T-helper 9 cell (primary cell): ENCODE results near the gene RASGRP2.
"Not testable (repeated sequence)": the region's sequence is repeated elsewhere in the genome, so short reads cannot be mapped to it uniquely, and the experiment has no call there.

Experiments used
- DNase-seq: peaks from one replicate; pipeline ENCODE4 v3.0.0-alpha.2; 2020

Gene RASGRP2

DNA sequence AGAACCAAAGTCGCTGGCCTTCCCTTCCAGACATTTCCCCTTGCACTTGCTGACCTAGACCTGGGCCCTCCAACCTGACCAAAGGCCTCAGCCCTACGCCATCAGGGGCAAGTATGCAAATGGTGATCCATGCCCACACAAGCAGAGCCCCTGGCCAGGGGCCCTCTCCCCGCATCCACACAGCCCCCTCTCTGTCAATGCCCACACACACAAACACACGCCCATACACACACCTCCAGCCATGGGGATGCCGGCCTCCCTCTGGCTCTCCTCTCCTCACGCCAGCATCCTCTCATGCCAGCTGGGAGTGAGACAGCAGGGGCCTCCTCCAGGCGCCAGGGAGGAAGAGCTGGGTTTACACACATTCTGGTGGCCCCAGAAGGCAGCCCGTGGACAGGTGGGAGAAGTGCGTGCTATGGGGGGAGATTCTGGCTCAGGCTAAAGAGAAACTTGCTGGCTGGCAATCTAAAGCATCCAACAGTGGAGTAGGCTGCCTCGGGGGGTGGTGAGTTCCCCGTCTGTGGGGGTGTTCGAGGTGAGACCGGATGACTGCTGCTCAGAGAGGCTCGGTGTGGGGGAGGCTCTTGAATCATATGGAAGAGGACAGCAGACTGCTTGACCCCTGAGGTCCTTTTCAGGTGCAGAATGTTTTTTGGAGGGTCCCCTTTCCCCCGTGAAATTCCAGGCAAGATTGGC is 25.7 kb downstream of the RASGRP2 start:
- DNase-seq, result no peak

DNA sequence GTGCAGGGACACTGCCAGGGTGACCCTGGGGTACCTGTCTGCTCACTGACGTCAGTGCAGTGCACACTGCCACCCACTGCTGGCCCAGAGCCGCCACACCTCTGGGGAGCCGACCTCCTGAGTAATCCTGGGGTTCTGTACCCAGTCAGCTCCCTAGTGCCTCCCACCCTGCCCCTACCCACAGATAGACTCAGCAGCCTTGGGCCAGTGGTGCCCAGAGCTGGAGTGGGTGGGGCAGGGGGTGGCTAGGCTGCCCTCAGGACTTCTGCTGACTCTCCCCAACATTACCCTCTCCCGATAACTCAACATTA is 26.7 kb downstream of the RASGRP2 start:
- DNase-seq, result no peak

DNA sequence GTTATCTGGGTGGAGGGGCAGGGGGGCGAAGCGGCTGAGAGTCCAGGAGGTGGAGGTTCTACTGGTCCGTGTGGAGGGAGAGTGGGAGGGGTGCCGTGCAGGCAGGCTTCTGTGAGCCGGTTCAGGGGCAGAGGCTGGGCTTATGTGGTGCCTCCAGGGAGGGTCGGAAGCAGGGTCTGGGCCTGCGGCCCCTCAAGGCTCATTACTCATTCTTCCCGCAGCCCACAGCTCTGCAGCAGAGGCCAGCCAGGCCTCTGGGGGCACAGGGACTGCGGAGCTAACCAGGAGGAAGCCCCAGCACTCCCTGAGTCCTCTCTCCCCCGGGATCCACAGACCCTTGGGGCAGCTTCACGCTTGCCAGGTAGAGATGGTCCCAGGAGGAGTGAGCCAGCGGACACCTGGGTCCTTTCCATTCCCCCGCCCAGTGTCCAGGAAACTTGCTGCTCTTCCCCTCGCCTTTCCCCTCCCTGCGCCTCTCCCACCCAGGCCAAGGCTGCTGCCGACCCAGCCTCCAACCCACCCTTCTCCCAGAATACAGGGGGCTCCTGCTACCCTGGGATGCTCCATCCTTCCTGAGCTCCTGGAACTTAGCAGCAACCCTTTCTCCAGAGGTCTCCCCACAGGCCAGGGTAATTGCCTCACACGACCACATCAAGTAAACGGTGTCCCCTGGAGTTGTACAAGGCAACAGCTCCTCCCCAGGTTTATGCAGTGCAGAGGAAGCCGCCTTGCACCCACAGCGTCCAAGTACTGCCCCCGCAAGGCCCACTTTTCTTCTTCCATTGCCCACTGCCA is 27.3 kb downstream of the RASGRP2 start:
- DNase-seq, result no peak

DNA sequence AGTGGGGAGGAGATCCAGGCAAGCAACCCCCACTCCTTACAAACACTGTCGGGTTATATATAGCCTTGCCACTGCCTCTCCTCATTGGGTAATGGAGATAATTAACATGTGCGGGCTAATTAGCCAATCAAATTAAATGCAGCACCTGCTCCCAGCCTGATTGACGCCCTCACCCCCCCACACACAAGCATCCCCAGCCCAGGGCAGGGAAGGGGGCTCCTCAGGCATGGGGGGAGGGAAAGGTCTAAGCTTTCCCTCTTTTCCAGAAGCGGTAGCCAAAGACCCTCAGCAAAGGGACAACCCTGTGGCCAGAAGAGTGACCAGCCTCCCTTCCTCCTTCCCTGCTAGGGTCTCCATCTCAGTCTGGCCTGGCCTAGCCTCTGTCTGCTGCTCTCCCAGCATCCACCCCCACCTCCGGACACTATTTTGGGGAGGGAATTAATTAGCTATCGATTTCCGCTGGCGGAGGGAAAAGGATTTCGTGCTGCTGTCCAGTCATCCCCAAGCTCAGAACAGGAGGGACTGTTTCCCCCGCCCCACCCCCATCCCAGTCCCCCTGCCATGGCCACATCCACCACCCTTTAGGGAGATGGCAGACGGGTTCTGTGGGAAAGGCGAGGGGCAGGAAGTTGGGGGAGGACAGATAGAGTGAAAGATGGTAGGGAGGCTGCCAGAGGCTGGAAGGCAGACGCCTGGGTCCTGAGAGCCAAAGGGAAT is 28.0 kb downstream of the RASGRP2 start:
- no peak for DNase-seq

DNA sequence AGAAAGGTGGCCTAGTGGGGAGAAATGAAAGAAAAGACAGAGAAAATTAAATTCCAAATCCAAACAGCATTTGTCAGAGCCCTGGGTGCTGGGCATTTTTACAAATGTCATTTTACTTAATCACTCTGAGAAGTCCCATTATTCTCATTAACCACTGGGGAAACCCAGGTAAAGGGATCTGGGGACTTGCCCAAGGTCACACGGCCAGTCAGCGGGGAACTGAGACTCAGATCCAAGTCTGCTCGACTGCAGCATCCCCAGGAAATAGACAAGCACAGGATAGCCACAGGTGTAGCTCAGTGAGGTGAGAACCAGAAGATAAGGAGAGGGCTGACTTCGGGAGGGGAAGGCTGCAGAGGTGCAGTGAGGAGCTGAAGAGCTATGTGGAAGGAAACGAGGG is 28.8 kb downstream of the RASGRP2 start:
- DNase-seq, result no peak

DNA sequence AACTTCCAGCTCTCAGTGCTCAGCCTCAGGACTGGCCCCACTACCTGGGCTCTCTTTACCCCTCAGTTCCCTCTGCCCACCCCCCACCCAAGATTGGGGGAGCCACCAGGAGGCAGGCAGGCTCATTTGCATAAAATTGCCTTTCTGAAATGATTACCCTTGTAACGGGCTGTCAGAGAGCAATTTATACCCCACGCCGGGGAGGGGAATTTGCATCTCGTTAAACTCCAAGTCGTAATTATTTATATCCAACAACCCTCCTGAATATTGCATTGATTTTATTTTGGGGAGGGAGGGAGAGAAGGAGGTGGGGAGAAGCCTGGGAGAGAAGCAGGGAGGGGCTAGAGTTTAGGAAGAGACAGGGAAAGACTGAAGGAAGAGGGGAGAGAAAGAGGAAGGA is 29.3 kb downstream of the RASGRP2 start:
- DNase-seq, result no peak

DNA sequence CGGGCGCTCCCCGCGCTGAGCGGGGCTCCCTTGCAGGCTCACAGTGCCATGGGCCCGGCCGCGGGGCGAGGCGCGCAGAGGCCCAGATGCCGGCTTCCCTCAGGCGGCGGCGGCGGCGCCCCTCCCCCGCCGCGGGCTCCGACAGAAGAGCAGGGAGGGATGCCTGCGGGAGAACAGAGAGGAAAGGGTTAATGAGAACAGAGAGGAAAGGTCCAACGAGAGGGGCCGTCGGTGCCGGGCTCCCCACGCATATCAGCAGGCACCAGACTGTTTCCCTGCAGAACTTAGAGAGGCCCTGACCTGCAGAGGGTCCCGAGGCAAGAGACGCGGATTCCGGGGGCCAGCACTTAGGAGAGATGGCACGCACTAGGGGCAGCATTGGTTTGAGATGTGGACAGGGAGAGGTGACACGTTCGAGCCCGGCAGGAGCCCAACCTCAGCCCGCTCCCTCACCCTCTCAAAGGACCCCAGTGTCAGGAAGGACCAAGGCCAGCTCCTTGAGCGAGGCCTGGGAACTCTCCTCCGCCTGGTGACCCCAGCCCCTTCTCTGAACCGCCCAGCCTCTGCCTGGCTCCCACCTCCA is 30.1 kb downstream of the RASGRP2 start:
- no peak for DNase-seq

DNA sequence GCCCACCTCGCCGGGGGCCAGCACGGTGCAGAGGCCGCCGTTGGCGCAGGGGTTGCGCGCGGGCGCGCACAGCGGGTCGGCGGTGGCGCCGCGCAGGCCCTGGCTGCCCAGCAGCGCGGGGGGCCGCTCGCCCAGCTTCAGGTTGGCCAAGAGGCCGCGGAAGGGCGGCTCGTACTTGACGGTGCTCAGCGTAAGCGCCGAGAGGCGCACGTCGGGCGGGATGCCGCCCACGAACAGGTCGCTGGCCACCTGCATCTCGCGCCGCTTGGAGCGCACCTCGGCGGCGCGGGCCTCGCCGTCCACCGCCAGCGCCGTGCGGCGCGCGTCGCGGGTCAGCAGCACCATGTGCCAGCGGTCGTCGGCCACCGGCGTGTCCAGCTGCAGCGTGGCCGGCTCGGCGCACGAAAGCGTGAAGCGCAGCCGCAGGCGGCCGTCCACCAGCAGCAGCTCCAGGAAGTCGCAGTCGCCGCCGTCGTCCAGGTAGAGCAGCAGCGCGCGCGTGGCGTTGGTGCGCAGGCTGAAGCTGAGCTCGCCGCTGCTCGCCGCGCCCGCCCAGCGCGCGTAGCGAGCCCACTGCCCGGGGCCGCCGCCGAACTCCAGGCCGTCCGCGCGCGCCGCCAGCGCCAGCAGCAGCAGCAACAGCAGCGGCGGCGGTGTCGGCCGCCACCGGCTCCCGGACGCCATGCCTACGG is 30.8 kb downstream of the RASGRP2 start:
- no peak for DNase-seq

DNA sequence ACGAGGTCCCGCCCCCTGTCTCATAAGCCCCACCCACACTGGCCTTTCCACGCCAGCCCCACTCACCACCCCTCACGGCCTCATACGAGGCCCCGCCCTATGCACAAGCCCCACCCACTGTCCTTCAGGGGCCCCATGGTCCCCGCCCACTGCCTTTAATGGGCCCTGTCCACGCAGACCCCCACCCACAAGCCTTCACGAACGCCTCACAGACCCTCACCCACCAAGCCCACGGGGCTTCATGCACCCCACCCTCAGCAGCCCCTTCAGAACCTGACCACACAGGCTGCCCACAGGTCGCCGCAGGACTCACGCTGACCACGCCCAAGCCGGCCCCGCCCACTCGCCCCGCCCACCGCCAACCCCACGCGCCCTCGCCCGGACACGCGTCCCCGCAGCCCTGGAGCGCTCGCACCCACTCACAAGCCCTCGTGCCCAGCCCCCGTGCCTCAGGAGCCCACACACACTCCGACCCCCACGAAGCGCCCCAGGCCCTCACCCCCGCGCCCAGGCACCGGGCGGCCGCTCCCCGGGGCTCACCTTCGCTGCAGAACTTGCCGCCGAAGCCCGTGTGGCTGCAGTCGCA is 31.4 kb downstream of the RASGRP2 start:
- DNase-seq, result no peak

DNA sequence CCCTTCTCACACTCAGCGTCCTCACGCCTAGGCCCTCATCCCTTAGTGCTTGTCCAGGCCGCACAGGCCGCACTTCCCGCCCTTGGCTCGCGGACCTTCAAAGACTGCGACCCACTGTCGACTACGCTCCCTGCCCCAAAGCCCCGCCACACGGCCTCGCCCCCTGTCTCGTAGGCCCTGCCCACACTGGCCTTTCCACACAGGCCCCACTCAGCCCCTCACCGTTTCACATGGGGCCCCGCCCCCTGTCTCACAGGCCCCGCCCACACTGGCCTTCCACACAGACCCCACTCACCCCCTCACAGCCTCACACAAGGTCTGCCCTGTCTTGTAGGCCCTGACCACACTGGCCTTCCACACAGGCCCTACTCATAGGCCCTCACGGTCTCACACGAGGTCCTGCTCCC is 32.0 kb downstream of the RASGRP2 start:
- no peak for DNase-seq

DNA sequence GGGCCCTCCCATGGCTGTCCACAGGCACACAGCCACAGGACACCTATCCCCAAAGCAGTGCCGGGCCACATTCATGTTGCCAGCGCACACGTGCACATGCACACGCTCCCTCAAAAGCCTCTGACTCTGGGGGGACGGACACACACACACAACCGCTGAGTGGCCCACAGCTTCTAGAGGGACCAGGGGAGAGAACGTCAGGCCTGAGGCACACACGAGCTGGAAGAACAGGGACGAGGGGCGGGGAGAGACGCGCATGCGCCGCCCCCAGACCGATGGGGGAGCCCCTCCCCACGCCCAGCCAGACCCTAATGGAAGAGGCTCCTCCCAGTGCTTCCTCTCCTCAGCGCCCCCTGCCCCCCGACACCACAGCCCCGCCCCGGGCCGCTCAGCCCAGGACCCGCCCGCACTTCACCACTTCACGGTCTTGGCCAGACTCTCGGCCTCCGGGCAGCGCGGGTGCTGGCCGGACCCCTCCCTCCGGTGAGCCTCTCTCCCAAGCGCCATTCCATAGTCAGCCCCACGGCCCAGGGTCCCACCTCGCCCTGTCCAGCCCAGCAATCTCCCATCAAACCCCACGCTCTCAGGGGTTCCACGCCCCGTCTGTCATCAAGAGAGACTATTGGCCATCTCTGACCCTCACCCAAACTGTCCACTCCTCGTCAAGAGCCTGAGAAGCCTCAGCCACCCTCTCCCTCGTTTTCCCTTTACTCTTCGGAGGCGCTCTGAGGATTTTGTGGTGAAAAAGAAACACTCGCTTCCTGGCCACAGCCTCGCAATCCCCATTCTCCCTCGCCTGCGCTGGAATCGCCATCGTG is 32.6 kb downstream of the RASGRP2 start:
- no peak for DNase-seq

DNA sequence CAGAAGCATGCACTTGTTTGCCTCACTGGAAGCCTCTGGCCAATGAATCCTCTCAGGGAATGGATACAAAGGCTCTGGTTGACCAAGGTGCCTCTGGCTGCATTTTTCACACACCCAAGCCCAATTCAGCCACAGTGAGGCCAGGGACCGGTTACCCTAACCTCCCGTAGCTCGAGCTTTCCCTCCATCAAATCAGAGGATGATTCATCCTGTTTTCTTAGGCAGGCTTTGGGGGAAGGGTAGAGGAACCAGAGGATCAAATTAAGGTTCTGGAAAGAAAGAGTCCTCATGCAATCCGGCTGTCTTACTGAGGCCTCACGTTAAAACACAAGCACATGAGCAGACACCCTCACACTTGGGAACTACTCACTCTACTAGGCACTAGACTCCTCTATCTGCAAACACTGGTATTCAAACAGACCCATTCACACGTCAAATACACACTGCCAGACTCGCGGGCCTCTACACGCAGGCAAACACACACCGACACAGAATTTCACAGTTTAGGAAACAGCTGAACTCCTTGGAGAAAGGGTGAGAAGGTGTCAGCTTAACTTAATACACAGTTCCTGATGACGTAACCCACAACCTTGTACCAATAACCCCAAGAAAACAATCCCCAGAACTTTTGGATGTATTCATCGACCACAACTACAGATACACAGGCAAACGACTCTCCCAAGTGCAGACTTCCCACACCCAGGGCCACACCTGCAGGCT is 33.4 kb downstream of the RASGRP2 start:
- DNase-seq, result no peak

DNA sequence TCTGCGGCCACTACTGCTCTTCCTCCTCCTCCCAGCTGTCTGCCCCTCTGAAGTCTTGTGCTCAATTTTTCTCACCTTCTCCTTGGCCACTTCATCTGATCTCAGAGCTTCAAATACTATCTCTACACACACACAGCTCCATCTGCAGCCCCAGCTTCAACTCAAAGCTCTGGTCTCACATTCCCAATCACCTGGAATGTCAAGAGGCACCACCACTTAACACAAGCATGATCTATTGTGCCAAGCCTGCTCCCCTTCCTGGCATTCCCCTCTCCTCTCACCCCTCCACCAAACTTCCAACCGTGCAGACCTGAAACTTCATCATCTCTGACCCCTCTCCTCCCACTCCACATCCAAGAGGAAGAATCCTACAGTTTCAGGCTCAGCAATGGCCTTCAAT is 38.4 kb downstream of the RASGRP2 start:
- no peak for DNase-seq

DNA sequence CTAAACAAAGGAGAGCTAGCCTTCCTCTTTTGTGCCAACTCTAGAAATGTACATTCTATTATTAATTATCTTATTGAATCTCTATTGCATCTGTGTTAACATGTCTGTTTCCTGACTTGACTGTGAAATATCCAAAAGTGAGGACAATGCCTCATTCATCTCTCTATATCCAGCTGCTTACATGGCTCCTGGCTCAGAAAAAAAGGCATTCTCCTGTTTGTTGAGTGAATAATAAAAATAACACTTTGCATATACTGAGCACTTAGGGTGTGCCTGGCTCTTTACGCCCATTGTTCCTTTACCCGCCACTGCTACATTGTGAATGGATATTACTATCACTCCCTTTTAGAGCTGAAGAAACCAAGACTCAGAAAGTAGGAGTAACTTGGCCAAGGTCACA is 40.9 kb downstream of the RASGRP2 start:
- DNase-seq, result no peak

DNA sequence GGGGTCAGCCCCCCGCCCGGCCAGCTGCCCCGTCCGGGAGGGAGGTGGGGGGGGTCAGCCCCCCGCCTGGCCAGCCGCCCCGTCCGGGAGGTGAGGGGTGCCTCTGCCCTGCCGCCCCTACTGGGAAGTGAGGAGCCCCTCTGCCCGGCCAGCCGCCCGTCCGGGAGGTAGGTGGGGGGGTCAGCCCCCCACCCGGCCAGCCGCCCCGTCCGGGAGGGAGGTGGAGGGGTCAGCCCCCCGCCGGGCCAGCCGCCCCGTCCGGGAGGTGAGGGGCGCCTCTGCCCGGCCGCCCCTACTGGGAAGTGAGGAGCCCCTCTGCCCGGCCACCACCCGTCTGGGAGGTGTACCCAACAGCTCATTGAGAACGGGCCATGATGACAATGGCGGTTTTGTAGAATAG is 42.0 kb downstream of the RASGRP2 start:
- not testable (repeated sequence) for DNase-seq

DNA sequence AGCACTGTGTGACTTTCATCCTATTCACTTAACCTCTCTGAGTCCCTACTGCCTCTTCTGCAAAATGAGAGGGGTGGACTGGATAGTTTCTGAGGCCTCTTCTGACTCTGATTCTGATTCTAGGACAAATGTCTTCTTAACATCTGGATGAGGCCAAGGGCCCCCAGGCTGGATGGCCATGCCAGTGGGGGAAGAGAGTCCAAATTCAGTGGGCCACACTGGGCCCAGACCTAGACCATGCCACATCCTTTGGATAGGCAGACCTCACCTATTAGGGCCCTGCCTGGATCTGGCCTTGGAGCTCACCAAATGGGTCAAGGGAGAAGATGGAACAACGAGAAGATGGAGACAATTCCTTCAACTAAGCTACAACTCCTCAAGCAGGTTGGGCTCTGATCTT is 45.5 kb downstream of the RASGRP2 start:
- DNase-seq, result no peak

DNA sequence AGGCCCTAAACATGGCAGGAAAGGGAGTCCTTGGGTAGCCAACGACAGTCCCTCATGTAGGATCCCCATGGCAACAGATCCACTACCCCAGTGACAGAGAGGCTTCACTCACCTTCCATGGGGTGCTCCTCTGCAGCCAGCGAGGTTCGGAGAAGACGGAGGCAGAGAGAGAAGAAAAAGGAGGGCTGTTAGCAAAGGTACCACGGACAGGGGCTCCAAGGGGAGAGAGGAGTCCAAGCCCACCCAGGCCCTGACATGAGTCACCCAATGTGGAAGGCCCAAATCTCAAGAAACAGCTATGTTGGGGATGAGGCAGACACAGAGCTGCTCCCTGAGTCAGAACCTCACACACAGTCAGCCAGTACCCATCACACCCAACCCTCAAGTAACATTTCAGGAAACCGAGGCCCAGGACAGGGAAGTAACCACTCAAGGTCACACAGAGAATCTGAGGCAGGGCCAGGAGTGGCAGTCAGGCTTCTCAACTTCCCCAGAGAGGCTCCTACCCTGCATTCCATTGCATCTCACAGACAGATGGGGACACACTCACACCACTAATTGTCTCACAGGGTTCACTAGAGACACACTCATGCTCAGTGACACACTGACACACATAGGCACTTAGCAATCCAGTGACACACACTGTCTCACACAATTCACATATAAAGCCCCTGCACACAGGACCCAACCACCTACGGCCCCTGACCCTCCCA is 46.1 kb downstream of the RASGRP2 start:
- no peak for DNase-seq

DNA sequence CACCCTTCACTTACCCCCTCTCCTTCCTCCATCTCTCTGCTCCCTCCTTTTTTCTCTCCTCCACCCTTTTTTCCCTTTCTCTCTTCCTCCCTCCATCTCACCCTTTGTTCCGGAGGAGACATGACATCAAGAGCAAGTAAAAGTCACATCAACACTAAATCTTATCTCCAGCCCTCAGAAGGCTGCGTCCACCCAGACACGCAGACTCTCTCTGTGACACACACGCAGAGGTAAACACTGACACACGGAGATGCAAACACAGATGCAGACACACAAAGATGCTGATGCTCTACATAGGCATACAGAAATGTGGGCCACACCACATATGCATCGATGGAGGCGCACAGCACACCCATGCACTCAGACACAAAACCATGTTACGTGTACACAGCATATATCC is 47.9 kb downstream of the RASGRP2 start:
- no peak for DNase-seq

DNA sequence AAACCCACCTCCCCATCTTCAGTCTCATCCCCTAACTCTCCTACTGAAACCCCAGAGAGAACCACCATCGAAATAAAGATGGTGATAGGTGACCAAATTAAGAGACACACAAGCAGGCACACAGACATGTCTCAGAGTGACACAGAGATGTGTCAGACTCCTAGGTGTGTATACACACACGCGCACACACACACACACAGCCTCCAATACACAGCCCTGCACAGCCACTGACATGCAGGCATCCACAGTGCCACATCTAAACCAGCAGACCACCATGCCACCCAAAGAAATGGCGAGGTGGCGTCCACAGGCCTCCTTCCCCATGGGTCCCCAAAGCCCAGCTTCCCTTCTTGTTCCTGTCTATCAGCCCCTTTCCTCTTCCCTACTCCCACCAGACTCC is 48.4 kb downstream of the RASGRP2 start:
- no peak for DNase-seq

DNA sequence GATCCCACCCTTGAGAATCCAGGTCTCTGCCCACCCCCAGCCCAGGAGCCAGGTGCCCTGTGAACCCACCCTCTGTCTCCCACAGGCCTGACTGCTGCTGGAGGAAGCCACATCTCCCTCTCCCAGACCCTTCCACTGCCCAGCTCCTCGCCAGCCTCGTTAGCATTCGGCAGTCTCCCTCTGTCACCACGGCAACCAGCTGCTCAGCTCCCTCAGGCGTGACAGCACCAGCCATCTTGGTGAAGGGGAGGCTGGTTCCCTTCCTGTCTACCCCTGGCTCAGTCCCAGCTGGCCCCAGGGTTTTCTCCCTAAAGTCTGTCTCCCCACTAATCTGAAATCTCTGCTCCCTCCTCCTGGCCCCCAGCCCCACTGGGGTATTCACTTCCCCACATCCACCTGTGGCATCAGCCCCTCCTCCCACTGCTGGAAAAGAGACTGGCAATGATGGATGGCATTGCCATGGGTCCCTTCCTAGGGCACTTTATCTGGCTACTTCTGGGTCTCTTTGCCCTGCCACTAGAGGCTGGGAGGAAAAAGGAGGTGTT is 49.0 kb downstream of the RASGRP2 start:
- DNase-seq, result no peak
